Cardiac muscle cell (in vitro differentiated cells and primary cell): ENCODE results near the gene PRICKLE3. TPM values are rescaled to one million over a fixed set of nuclear protein-coding genes. Genes with fewer than 3 reads are reported as not detected.
"Not testable (repeated sequence)": the region's sequence is repeated elsewhere in the genome, so short reads cannot be mapped to it uniquely, and the experiment has no call there.

Source experiments
- DNase-seq, 2 donors: peaks; one replicate each; pipeline versions ENCODE4 v3.0.0 to v3.0.0-alpha.2; 2010 to 2017; ENCODE audit warnings: low read depth in 1 of 2, low spot score in 1 of 2
- H3K27ac ChIP-seq: fragments of 200-600 bp; sonication (generic); 2 replicates; pipeline ENCODE4 v1.5.1; 2016
- H3K27me3 ChIP-seq: fragments of 200-600 bp; sonication (generic); 2 replicates; pipeline ENCODE4 v1.6.0; 2016; ENCODE audit warnings: control low read depth
- H3K36me3 ChIP-seq: fragments of 200-600 bp; sonication (generic); 2 replicates; pipeline ENCODE4 v1.5.1; 2016; ENCODE audit warnings: control low read depth
- H3K4me1 ChIP-seq: fragments of 200-600 bp; sonication (generic); 2 replicates; pipeline ENCODE4 v1.8.1; 2017; ENCODE audit warnings: low read depth, mild to moderate bottlenecking, mixed run types
- H3K4me3 ChIP-seq: fragments of 200-600 bp; sonication (generic); 2 replicates; pipeline ENCODE4 v1.5.1; 2016; ENCODE audit warnings: mild to moderate bottlenecking
- H3K9me3 ChIP-seq: fragments of 200-600 bp; sonication (generic); 2 replicates; pipeline ENCODE4 v1.5.1; 2017; ENCODE audit warnings: low read depth, mild to moderate bottlenecking, control low read depth
- polyA plus RNA-seq: library from polyadenylated mRNA; unstranded; fragments of >200 nt; fragmentation: Nextera tagmentation; extraction: Ambion mirVana; gene quantifications from 2 replicates; pipeline ENCODE4 v1.2.1, GENCODE V29; 2016
- total RNA-seq: library from RNA; depleted of rRNA; stranded (reverse); fragments of >200 nt; gene quantifications from 2 replicates; pipeline ENCODE4 v1.2.3, GENCODE V29; 2016
- TF ChIP-seq, protein P1 (sequence below): IDR thresholded peaks from 2 replicates; pipeline ENCODE4 v1.5.1; 2012; ENCODE audit warnings: low read depth, mild to moderate bottlenecking, low read length

The PRICKLE3 gene
- total and polyA plus RNA-seq, 2 experiments from 2014 or later: 8.1 to 10.5 TPM

DNA sequence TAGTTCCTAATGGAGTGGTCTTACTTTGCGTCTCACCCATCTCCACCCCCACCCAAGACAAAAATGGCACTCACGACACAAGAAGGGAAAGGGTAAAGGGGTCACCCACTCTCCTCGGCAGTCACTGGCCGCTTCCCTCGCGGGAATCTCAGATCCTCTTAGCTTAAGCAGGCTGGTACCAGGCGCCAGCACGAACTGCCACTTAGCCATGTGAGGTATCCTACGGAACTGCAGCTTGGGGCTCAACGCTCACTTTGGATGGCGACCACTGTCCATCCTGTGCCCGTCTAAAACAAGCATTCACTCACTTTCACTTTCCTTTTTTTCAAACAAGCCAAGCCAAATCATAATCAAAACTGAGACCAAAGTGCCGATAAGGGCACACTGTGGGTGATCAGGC, 38.2 kb downstream of the PRICKLE3 start:
- no peak overlapping the region for H3K4me3 ChIP-seq
- H3K27me3 ChIP-seq: no peaks in the 10 kb centered on the region
- H3K9me3 ChIP-seq: no peaks in the 10 kb centered on the region
- TF ChIP-seq, protein P1, sequence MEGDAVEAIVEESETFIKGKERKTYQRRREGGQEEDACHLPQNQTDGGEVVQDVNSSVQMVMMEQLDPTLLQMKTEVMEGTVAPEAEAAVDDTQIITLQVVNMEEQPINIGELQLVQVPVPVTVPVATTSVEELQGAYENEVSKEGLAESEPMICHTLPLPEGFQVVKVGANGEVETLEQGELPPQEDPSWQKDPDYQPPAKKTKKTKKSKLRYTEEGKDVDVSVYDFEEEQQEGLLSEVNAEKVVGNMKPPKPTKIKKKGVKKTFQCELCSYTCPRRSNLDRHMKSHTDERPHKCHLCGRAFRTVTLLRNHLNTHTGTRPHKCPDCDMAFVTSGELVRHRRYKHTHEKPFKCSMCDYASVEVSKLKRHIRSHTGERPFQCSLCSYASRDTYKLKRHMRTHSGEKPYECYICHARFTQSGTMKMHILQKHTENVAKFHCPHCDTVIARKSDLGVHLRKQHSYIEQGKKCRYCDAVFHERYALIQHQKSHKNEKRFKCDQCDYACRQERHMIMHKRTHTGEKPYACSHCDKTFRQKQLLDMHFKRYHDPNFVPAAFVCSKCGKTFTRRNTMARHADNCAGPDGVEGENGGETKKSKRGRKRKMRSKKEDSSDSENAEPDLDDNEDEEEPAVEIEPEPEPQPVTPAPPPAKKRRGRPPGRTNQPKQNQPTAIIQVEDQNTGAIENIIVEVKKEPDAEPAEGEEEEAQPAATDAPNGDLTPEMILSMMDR: no peak
- no peaks in the 10 kb centered on the region for H3K36me3 ChIP-seq
- no peak overlapping the region for H3K27ac ChIP-seq
- no peak for DNase-seq
- no peaks in the 10 kb centered on the region for H3K4me1 ChIP-seq

DNA sequence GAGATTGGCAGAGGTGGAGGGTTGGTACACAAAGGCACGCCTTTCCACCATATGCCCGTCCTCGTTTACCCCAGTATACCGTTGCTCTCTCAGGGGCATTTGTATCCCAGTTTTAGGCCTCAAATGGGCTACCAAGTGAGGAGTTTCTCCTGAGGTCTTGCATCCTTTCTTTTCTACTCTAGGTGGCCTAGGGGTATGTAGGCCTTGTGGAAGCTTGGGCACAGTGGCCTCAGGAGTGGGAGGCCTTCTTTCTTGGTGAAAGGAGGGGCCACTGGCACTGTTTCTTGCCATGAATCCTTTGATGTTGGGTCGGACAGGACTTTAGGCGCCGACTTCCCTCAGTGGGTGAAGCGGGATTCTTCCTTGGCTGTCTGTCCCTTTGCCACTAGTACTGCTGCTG, 38.9 kb downstream of the PRICKLE3 start:
- Histone ChIP-seq H3K4me3 (no peak overlapping the region), H3K9me3 (no peaks in the 10 kb centered on the region), H3K36me3 (no peaks in the 10 kb centered on the region), H3K27me3 (no peaks in the 10 kb centered on the region), H3K27ac (no peak overlapping the region), H3K4me1 (no peaks in the 10 kb centered on the region)
- TF ChIP-seq, protein P1: no peak
- no peak for DNase-seq

DNA sequence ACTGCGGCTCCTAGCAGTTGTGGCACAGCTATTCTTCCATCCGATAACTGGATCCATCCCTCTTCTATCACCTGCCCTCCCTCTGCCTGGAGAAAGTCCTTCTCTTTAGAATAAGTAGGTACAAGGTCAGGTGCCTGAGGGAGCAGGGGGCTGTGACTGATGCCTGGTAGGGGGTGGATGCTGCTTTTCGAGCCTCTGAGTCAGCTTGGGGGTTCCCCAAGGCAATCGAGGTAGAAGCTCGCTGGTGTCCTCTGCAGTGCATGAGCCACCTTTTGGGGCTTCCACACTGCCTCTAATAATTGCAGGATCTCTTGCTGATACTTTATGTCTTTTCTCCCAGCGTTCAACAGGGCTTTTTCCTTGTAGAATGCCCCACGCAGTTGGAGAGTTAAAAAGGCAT, 43.0 kb downstream of the PRICKLE3 start:
- not testable (repeated sequence) for H3K36me3 ChIP-seq, DNase-seq, H3K4me3 ChIP-seq, H3K27ac ChIP-seq, H3K27me3 ChIP-seq, H3K9me3 ChIP-seq, H3K4me1 ChIP-seq

DNA sequence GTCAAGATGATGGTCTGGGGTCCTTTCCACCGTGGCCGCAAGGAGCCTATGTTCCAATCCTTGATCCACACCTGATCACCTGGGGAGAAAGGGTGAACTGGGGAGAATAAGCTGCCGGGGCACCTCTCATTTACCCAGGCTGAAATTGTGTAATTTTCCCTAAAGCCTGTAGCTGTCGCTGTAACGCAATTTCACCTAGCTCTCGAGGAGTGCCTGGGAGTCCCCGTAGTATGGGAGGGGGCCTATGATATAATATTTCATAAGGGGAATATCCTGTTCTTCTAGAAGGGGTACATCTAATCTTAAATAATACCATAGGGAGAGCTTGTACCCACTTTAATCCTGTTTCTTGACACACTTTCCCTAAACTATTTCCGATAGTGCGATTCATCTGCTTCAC, 43.9 kb downstream of the PRICKLE3 start:
- TF ChIP-seq, protein P1: peak; percentile 42
- H3K27me3 ChIP-seq, H3K9me3 ChIP-seq, DNase-seq, H3K27ac ChIP-seq, H3K4me3 ChIP-seq, H3K36me3 ChIP-seq, H3K4me1 ChIP-seq: not testable (repeated sequence)

DNA sequence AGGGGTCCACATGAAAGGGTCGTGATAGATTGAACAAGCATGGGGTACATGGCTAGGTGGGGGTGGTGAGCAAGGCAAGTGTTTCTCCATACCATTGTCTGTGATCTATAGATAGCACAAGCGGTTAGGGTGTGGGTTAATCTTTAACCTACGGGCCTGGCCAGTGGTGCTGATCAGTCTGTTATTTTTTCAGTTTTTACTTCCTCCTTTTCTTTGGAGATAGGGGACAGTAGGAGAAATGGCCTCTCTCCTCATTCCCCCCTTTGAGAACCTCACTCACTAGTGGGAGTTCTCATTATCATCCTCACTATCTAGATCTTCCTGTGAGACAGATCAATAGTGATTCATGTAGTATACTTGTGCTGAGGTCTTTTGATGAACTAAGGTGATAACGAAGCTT, 46.5 kb downstream of the PRICKLE3 start:
- Histone ChIP-seq H3K36me3 (no peaks in the 10 kb centered on the region), H3K27ac (no peak overlapping the region), H3K4me3 (no peak overlapping the region), H3K9me3 (no peaks in the 10 kb centered on the region), H3K4me1 (no peaks in the 10 kb centered on the region), H3K27me3 (no peaks in the 10 kb centered on the region)
- DNase-seq: no peak
- TF ChIP-seq, protein P1: no peak

DNA sequence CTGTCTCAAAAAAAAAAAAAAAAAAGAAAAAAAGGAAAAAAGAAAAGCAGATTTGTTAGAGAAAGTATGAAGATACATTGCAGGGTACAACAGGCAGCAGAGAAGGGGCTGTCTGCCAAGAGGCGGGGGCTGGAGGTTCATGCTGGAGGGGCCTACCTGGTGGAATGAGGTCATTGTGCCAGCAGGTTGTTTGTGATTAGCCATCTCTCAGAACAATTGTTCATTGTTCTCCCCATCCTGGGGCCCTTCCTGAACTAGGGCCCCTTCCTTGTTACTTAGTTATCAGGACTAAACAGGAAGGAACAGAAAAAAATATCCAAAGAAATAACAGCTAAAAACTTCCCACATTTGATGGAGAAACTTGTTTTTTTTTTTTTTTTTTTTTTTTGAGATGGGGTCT, 48.7 kb downstream of the PRICKLE3 start:
- no peak for DNase-seq
- Histone ChIP-seq H3K4me1 (no peaks in the 10 kb centered on the region), H3K4me3 (no peak overlapping the region), H3K27me3 (no peaks in the 10 kb centered on the region), H3K9me3 (no peaks in the 10 kb centered on the region), H3K27ac (no peak overlapping the region), H3K36me3 (no peaks in the 10 kb centered on the region)
- TF ChIP-seq, protein P1: no peak
